Measurements from ENCODE around the gene ALDH16A1.

The ALDH16A1 gene

DNA sequence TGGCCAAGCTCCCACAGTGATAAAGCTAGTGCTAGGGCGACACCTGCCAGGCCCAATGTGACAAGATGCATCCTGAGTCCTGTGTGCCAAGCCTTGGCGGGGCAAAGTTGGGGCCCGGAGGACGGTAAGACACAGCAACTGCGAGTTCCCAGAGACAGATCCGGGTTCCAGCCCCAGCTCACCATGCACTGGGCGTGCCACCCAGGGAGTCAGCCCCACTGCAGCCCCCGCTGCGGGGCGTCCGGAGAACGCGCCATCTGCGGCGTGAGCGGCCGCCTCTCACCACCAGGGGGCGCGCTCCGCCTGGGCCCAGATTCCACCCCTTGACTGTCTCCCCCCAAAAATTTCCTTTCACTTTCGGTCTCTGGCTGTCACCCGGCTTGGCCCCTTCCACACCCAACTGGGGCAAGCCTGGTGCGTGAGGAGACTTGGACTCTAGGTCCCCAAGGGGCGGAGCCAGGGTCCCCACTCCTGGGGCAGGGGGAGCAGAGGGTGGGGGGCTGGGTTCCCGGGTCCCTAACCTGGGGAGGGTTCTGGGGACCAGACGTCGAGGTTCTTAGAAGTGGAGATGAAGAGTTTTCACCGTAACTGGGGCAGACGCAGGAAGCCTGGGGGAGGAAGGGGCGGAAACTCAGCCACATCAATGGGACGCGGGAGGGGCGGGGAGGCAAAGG, 21.0 kb downstream of the ALDH16A1 start, which contains the start of gene FLT3LG:
TSS of gene FLT3LG (plus strand) at position 348 of the 674 bp plus-strand sequence. CDS start 425 bp downstream, outside the sequence.
- H3K4me3 ChIP-seq (ENCODE audit: low read depth, low read length) = peak within 1 kb of the TSS; percentile 47
- TF ChIP-seq, protein P1, sequence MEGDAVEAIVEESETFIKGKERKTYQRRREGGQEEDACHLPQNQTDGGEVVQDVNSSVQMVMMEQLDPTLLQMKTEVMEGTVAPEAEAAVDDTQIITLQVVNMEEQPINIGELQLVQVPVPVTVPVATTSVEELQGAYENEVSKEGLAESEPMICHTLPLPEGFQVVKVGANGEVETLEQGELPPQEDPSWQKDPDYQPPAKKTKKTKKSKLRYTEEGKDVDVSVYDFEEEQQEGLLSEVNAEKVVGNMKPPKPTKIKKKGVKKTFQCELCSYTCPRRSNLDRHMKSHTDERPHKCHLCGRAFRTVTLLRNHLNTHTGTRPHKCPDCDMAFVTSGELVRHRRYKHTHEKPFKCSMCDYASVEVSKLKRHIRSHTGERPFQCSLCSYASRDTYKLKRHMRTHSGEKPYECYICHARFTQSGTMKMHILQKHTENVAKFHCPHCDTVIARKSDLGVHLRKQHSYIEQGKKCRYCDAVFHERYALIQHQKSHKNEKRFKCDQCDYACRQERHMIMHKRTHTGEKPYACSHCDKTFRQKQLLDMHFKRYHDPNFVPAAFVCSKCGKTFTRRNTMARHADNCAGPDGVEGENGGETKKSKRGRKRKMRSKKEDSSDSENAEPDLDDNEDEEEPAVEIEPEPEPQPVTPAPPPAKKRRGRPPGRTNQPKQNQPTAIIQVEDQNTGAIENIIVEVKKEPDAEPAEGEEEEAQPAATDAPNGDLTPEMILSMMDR (IDR thresholded peaks at IDR 0.05; ENCODE audit: borderline replicate concordance, insufficient read depth, low read depth, low read length) = peak; percentile 97

- H3K4me3 ChIP-seq (ENCODE audit: low read depth, low read length) = peak overlapping the region; percentile 47
- TF ChIP-seq, protein P1 (IDR thresholded peaks at IDR 0.05; ENCODE audit: borderline replicate concordance, insufficient read depth, low read depth, low read length) = no peak
Measured at GRCh38 chr19:49474542-49474924, 21.5 kb downstream of the ALDH16A1 start.

GRCh38 chr19:49475191-49475917, 22.3 kb downstream of the ALDH16A1 start:
- no peak overlapping the region for H3K4me3 ChIP-seq (ENCODE audit: low read depth, low read length)
- TF ChIP-seq, protein P1 (IDR thresholded peaks at IDR 0.05; ENCODE audit: borderline replicate concordance, insufficient read depth, low read depth, low read length) = no peak

- H3K4me3 ChIP-seq (ENCODE audit: low read depth, low read length) = no peak overlapping the region
Measured at GRCh38 chr19:49475995-49476880, 23.2 kb downstream of the ALDH16A1 start.

GRCh38 chr19:49479975-49480628, 27.1 kb downstream of the ALDH16A1 start:
- TF ChIP-seq, protein P1 (IDR thresholded peaks at IDR 0.05; ENCODE audit: borderline replicate concordance, insufficient read depth, low read depth, low read length) = no peak
- H3K4me3 ChIP-seq (ENCODE audit: low read depth, low read length) = no peak overlapping the region

More at GRCh38 chr19:49475995-49476880, 23.2 kb downstream of the ALDH16A1 start:
- TF ChIP-seq, protein P1 (IDR thresholded peaks at IDR 0.05; ENCODE audit: borderline replicate concordance, insufficient read depth, low read depth, low read length) = peak; percentile 55; the same call in 1 of the 2 replicates

DNA sequence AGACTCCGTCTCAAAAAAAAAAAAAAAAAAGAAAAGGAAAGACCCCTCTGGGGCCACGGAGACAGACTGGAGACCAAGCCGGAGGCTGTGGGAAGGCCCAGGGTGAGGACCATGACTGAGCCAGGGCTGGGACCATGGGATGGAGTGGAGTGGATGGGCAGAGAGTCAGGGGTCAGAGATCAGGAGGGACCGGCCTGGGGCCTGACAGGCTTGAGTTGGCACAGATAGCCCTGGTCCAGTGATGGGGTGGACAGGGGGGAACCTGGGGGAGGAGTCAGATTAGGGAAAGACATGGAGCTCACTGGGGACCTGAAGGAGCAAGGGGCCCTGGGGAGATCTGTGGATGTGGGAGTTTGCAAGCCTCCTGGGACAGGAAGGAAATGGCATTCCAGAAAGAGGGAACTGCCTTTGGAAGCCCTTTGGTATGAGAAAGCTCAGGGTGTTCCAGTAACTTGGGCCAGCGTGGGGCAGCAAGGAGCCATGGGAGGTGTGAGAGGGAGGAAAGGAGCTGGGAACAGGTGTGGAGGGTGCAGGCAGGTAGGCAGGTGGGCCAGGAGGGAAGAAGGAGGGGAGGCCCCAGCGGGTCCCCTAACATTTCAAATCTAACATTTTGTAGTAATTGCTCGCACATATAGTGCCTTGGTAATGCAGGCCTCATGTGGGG, 28.1 kb downstream of the ALDH16A1 start:
- no peak overlapping the region for H3K4me3 ChIP-seq (ENCODE audit: low read depth, low read length)
- TF ChIP-seq, protein P1 (IDR thresholded peaks at IDR 0.05; ENCODE audit: borderline replicate concordance, insufficient read depth, low read depth, low read length) = no peak

All from GM12875 (cell line).